Lung (tissue), 12 donors: ENCODE measurements around the gene EAF1. TPM values are rescaled to one million over a fixed set of nuclear protein-coding genes. Genes with fewer than 3 reads are reported as not detected.
"Not testable (repeated sequence)": the region's sequence is repeated elsewhere in the genome, so short reads cannot be mapped to it uniquely, and the experiment has no call there.

ENCODE experiments used
- ATAC-seq: fragments of 200-7000 bp; cut with Tn5 transposase; one replicate; pipeline ENCODE4 v1.9.1; 2020; ENCODE audit warnings: moderate number of reproducible peaks; ENCODE audit not compliant: insufficient read depth, low FRiP score
- DNase-seq, 3 donors: peaks; one replicate each; pipeline ENCODE4 v3.0.0-alpha.2; 2013 to 2017
- H3K27ac ChIP-seq, 2 donors: one replicate each; pipeline ENCODE4 v1.5.1; 2013; ENCODE audit warnings: mild to moderate bottlenecking in 2 of 2, moderate library complexity in 2 of 2, control low read depth in 1 of 2, inconsistent platforms in 1 of 2, low read depth in 1 of 2, low read length in 1 of 2
- H3K27me3 ChIP-seq, 3 donors: one replicate each; pipeline ENCODE4 v1.5.1; 2013; ENCODE audit warnings: low read length in 2 of 3; ENCODE audit not compliant: control insufficient read depth in 3 of 3, insufficient read depth in 3 of 3
- H3K36me3 ChIP-seq, 4 donors: one replicate each; pipeline ENCODE4 v1.5.1; 2013; ENCODE audit warnings: low read length in 4 of 4, mild to moderate bottlenecking in 1 of 4, moderate library complexity in 1 of 4; ENCODE audit not compliant: control insufficient read depth in 4 of 4, insufficient read depth in 4 of 4
- H3K4me1 ChIP-seq, 5 donors: one replicate each; pipeline ENCODE4 v1.5.1; 2013; ENCODE audit warnings: low read length in 5 of 5, mild to moderate bottlenecking in 2 of 5, moderate library complexity in 1 of 5; ENCODE audit not compliant: control insufficient read depth in 5 of 5, insufficient read depth in 5 of 5
- H3K4me3 ChIP-seq: one replicate; pipeline ENCODE4 v1.5.1; 2013; ENCODE audit warnings: mild to moderate bottlenecking, control low read depth, moderate library complexity
- H3K9ac ChIP-seq, 2 donors: one replicate each; pipeline ENCODE4 v1.5.1; 2013; ENCODE audit warnings: low read length in 2 of 2, control low read depth in 1 of 2; ENCODE audit not compliant: insufficient read depth in 1 of 2
- H3K9me3 ChIP-seq, 4 donors: one replicate each; pipeline ENCODE4 v1.5.1; 2013; ENCODE audit warnings: low read length in 3 of 4, mild to moderate bottlenecking in 1 of 4, moderate library complexity in 1 of 4; ENCODE audit not compliant: control insufficient read depth in 4 of 4, insufficient read depth in 3 of 4
- CTCF ChIP-seq: IDR thresholded peaks from 2 replicates; pipeline ENCODE4 v1.5.1; 2012; ENCODE audit warnings: mild to moderate bottlenecking; ENCODE audit errors: control extremely low read depth, extremely low read depth
- WGBS, 2 donors: extraction: QIAGEN DNeasy Blood & Tissue Kit; methylation state at CpG; one replicate each; pipeline ENCODE4 v1.1.7; 2013; 5-methylcytosine and 5-hydroxymethylcytosine counted together
- polyA plus RNA-seq, 2 donors: library from polyadenylated mRNA; stranded (reverse); fragments of 200-250 nt; gene quantifications; one replicate each; pipeline ENCODE4 v1.2.1, GENCODE V29; 2013
- total RNA-seq, 2 donors: library from RNA; depleted of rRNA in 1 of 2; stranded (reverse); fragments of >200 nt in 1 of 2; gene quantifications; one replicate each; pipeline ENCODE4 v1.2.1, GENCODE V29; 2014 to 2021
- donor health status: control.
- donor health status: control.
- donor health status: Bipolar disorder and iron deficiency.
- donor health status: healthy.
- donor health status: DM: yes; HTN: yes; CAD: no.

The EAF1 gene
- total and polyA plus RNA-seq, 4 donors, result 5.5 to 25.3 (median 17.0) TPM

DNA sequence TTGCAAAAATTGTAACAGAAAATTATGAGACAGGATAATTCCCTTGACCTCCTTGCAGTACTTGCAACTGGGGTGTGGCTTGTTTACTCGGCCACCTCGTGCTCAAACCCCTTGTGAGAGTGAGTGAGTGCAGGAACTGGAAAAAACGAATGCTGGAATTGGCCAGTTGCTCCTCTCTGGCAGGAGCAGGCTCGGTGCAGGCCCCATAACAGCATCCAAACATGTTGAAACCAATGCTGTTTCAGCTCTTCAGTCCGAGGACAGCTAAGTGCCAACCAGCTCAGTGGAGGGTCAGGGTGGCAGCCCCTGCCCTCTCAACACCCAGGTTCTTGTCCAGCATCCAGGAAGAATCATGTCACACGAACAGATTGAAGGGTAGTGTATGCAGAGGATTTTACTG is 36.9 kb upstream of the EAF1 start:
- WGBS, 2 donors, result 62 to 70% methylated on average over 6 of the region's 6 CpGs
- H3K4me3 ChIP-seq, result no peak overlapping the region
- no peak overlapping the region for H3K27ac ChIP-seq
- peaks cover 0 to 2% (median 0%) of the 10 kb centered on the region in 5 donors for H3K4me1 ChIP-seq
- no peak for ATAC-seq
- H3K36me3 ChIP-seq, result no peaks in the 10 kb centered on the region
- H3K27me3 ChIP-seq, result no peaks in the 10 kb centered on the region
- H3K9me3 ChIP-seq, result peaks cover 0 to 4% (median under 1%) of the 10 kb centered on the region in 4 donors
- TF ChIP-seq CTCF, result no peak
- H3K9ac ChIP-seq, result no peak overlapping the region
- DNase-seq, result no peak

DNA sequence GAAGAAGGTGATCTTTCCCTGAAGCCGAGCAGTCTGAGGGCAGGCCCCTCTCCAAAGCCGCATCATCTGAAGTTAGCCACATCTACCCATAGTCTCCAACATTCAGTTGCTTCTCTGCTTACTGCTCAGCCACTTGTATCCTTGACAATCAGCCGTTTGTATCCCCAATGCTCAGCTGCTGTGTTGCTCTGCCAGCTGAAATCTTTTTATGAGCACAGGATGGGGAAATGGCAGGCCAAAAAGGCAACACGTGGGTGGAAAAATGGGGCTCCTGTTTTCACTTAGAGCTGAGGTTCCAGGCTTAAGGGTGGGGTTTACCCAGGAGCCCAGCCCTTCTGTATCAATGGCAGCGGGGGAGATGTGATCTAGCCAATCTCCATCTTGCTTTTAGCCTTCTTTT is 36.4 kb upstream of the EAF1 start:
- 80 to 88% methylated on average over 5 of the region's 5 CpGs for WGBS, 2 donors
- Histone ChIP-seq H3K9me3 (peaks cover 0 to 2% (median under 1%) of the 10 kb centered on the region in 4 donors), H3K4me3 (no peak overlapping the region), H3K4me1 (peaks cover 0 to 2% (median 0%) of the 10 kb centered on the region in 5 donors), H3K9ac (no peak overlapping the region), H3K36me3 (no peaks in the 10 kb centered on the region), H3K27me3 (no peaks in the 10 kb centered on the region), H3K27ac (no peak overlapping the region)
- ATAC-seq (no peak), DNase-seq (no peak)
- no peak for TF ChIP-seq CTCF

DNA sequence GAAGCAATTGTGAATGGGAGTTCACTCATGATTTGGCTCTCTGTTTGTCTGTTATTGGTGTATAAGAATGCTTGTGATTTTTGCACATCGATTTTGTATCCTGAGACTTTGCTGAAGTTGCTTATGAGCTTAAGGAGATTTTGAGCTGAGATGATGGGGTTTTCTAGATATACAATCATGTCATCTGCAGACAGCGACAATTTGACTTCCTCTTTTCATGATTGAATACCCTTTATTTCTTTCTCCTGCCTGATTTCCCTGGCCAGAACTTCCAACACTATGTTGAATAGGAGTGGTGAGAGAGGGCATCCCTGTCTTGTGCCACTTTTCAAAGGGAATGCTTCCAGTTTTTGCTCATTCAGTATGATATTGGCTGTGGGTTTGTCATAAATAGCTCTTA is 34.1 kb upstream of the EAF1 start:
- H3K36me3 ChIP-seq, H3K9me3 ChIP-seq, H3K27me3 ChIP-seq, DNase-seq, H3K27ac ChIP-seq, H3K9ac ChIP-seq, ATAC-seq, H3K4me1 ChIP-seq, H3K4me3 ChIP-seq: not testable (repeated sequence)
- 78 to 86% methylated on average over 2 of the region's 2 CpGs for WGBS, 2 donors

DNA sequence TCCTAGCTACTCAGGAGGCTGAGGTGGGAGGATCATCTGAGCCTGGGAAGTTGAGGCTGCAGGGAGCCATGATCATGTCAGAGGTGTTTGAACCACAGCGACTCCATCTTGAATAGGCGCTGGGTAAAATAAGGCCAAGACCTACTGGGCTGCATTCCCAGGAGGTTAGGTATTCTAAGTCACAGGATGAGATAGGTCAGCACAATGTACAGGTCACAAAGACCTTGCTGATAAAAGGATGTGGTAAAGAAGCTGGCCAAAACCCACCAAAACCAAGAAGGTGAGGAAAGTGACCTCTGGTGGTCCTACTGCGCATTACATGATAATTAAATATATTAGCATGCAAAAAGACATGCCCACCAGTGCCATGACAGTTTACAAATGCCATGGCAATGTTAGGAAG is 28.7 kb upstream of the EAF1 start:
- not testable (repeated sequence) for H3K27ac ChIP-seq, H3K4me1 ChIP-seq, ATAC-seq, H3K9ac ChIP-seq, DNase-seq, H3K27me3 ChIP-seq, H3K36me3 ChIP-seq, H3K4me3 ChIP-seq, H3K9me3 ChIP-seq
- 88 to 93% methylated on average over 3 of the region's 3 CpGs for WGBS, 2 donors

DNA sequence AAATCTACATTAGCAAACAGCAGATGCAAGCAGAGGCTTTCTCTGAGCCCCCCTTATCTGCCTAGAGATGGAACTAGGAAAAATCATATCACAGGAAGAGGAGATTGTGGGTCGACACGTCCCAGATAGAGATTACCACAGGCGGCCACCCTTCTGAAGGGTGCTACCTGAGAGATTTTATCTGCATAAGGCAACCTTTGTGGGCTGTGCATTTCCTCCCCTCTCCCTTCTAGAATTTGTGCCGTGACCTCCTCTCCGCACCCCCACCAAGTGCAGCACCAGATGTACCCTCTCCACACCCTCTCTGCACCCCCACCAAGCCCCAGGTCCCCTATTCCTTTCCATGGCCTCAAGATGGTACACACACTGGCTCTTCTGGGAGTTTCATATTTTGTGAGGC is 27.4 kb upstream of the EAF1 start:
- no peak overlapping the region for H3K9ac ChIP-seq
- no peak overlapping the region for H3K27ac ChIP-seq
- ATAC-seq (no peak), DNase-seq (no peak)
- 74 to 81% methylated on average over 5 of the region's 5 CpGs for WGBS, 2 donors
- no peaks in the 10 kb centered on the region for H3K4me1 ChIP-seq
- H3K9me3 ChIP-seq, result peaks cover 0 to 6% (median 2%) of the 10 kb centered on the region in 4 donors
- no peaks in the 10 kb centered on the region for H3K36me3 ChIP-seq
- no peaks in the 10 kb centered on the region for H3K27me3 ChIP-seq
- TF ChIP-seq CTCF, result no peak
- no peak overlapping the region for H3K4me3 ChIP-seq
